IMR-90 (cell line): ENCODE data around the gene ANTXRL. TPM values are rescaled to one million over a fixed set of nuclear protein-coding genes. Genes with fewer than 3 reads are reported as not detected.

Experiments
- ATAC-seq: fragments of 200-7000 bp; cut with Tn5 transposase; 2 replicates; pipeline ENCODE4 v1.9.1; 2020; ENCODE audit warnings: low read depth, mild to moderate bottlenecking, moderate library complexity
- BruUV-seq: library from RNA; stranded (reverse); fragments of 400-500 nt; replicated peaks from 2 replicates; lab custom pipeline; 2021; lab: Mats Ljungman, UMichigan
- CTCF ChIA-PET: fragments of 300-600 bp; formaldehyde crosslinking; extraction: SDS; loops from one replicate; lab custom pipeline; 2021; ENCODE audit warnings: antibody characterized with exemption; lab: Yijun Ruan, JAX
- POLR2A ChIA-PET: fragments of 300-600 bp; sonication (Branson Sonifier 250); formaldehyde crosslinking; loops from one replicate; lab custom pipeline; 2022; ENCODE audit warnings: antibody characterized with exemption; ENCODE audit not compliant: unreplicated experiment; lab: Charles Lee
- DNase-seq: peaks from one replicate; pipeline ENCODE4 v3.0.0; 2013
- H2AFZ ChIP-seq: replicated peaks from 2 replicates; pipeline ENCODE3; 2013; ENCODE audit warnings: low read length, mild to moderate bottlenecking; ENCODE audit not compliant: poor library complexity
- H2AK5ac ChIP-seq: 2 replicates; pipeline ENCODE4 v1.6.1; 2013; ENCODE audit warnings: low read depth, low read length, inconsistent platforms
- H2AK9ac ChIP-seq: replicated peaks from 2 replicates; pipeline ENCODE3; 2013; ENCODE audit warnings: mild to moderate bottlenecking, low read depth, low read length, moderate library complexity; ENCODE audit not compliant: poor library complexity
- H2BK120ac ChIP-seq: 2 replicates; pipeline ENCODE4 v1.6.1; 2013; ENCODE audit warnings: low read depth, low read length, inconsistent platforms
- H2BK15ac ChIP-seq: 3 replicates; pipeline ENCODE4 v1.6.1; 2013; ENCODE audit warnings: low read depth, low read length, inconsistent platforms
- H2BK20ac ChIP-seq: 2 replicates; pipeline ENCODE4 v1.6.1; 2013; ENCODE audit warnings: low read depth, mild to moderate bottlenecking, inconsistent platforms, low read length, moderate library complexity
- H2BK5ac ChIP-seq: 2 replicates; pipeline ENCODE4 v1.6.1; 2013; ENCODE audit warnings: mild to moderate bottlenecking, low read depth, low read length, inconsistent platforms; ENCODE audit not compliant: poor library complexity, severe bottlenecking
- H3K14ac ChIP-seq: replicated peaks from 2 replicates; pipeline ENCODE4 v1.6.1; 2013; ENCODE audit warnings: low read depth, low read length, inconsistent platforms
- H3K18ac ChIP-seq: 2 replicates; pipeline ENCODE4 v1.6.1; 2013; ENCODE audit warnings: low read depth, low read length, control low read depth
- H3K23ac ChIP-seq: 2 replicates; pipeline ENCODE4 v1.6.1; 2013; ENCODE audit warnings: low read depth, low read length, inconsistent platforms
- H3K27ac ChIP-seq: 2 replicates; pipeline ENCODE4 v1.5.1; 2013; ENCODE audit warnings: mild to moderate bottlenecking, control low read depth, low read length; ENCODE audit not compliant: insufficient read depth
- H3K27me3 ChIP-seq: 2 replicates; pipeline ENCODE4 v1.6.1; 2013; ENCODE audit warnings: low read length; ENCODE audit not compliant: control insufficient read depth, insufficient read depth
- H3K36me3 ChIP-seq: 2 replicates; pipeline ENCODE4 v1.6.1; 2013; ENCODE audit warnings: low read length, mixed read lengths; ENCODE audit not compliant: control insufficient read depth, insufficient read depth
- H3K4ac ChIP-seq: 2 replicates; pipeline ENCODE4 v1.6.1; 2013; ENCODE audit warnings: low read depth, low read length, inconsistent platforms
- H3K4me1 ChIP-seq: 2 replicates; pipeline ENCODE4 v1.6.1; 2013; ENCODE audit warnings: low read length, mixed read lengths; ENCODE audit not compliant: control insufficient read depth, insufficient read depth
- H3K4me2 ChIP-seq: 2 replicates; pipeline ENCODE4 v1.6.1; 2013; ENCODE audit warnings: low read depth, mild to moderate bottlenecking, control low read depth, low read length, moderate library complexity
- H3K4me3 ChIP-seq: 2 replicates; pipeline ENCODE4 v1.5.1; 2013; ENCODE audit warnings: low read depth, mild to moderate bottlenecking, control low read depth, low read length, moderate library complexity; ENCODE audit not compliant: insufficient read depth
- H3K56ac ChIP-seq: 2 replicates; pipeline ENCODE4 v1.6.1; 2013; ENCODE audit warnings: low read length, inconsistent platforms; ENCODE audit not compliant: insufficient read depth; ENCODE audit errors: extremely low read depth
- H3K79me1 ChIP-seq, 2 experiments: 2 replicates each; pipeline ENCODE4 v1.6.1; 2013; ENCODE audit warnings: low read length in 2 of 2, inconsistent platforms in 1 of 2, low read depth in 1 of 2
- H3K9ac ChIP-seq: 2 replicates; pipeline ENCODE4 v1.6.1; 2013; ENCODE audit warnings: low read depth, low read length, control low read depth
- H3K9me1 ChIP-seq: 2 replicates; pipeline ENCODE4 v1.6.1; 2013; ENCODE audit warnings: low read length, inconsistent platforms; ENCODE audit not compliant: insufficient read depth
- H3K9me3 ChIP-seq: 2 replicates; pipeline ENCODE4 v1.6.1; 2013; ENCODE audit warnings: low read length; ENCODE audit not compliant: control insufficient read depth, insufficient read depth
- H4K20me1 ChIP-seq: 2 replicates; pipeline ENCODE4 v1.6.1; 2013; ENCODE audit warnings: low read length, inconsistent platforms; ENCODE audit not compliant: insufficient read depth
- H4K5ac ChIP-seq: 2 replicates; pipeline ENCODE4 v1.6.1; 2013; ENCODE audit warnings: mild to moderate bottlenecking, low read depth, low read length, control low read depth
- H4K8ac ChIP-seq, 2 experiments: 2 replicates each; pipeline ENCODE4 v1.6.1; 2013; ENCODE audit warnings: low read depth in 2 of 2, low read length in 2 of 2, control low read depth in 1 of 2, inconsistent platforms in 1 of 2
- H4K91ac ChIP-seq: 2 replicates; pipeline ENCODE4 v1.6.1; 2013; ENCODE audit warnings: low read depth, low read length, inconsistent platforms; ENCODE audit not compliant: insufficient read depth
- NFE2L2 ChIP-seq: fragments of 150-350 bp; IDR thresholded peaks from 2 replicates; pipeline ENCODE4 v1.6.1; 2016; ENCODE audit warnings: low read depth, mild to moderate bottlenecking, low read length
- RFX5 ChIP-seq: IDR thresholded peaks from 2 replicates; pipeline ENCODE4 v1.8.0; 2012; ENCODE audit warnings: low read depth, mild to moderate bottlenecking, low read length, moderate library complexity
- WGBS, 2 experiments: methylation state at CpG; one replicate each; pipeline versions ENCODE4 v1.1.5 to v1.1.7; 2013; ENCODE audit warnings: missing lambda C conversion rate in 2 of 2; ENCODE audit not compliant: insufficient read length in 1 of 2; ENCODE audit errors: extremely low coverage in 2 of 2; 5-methylcytosine and 5-hydroxymethylcytosine counted together
- dilution Hi-C: fragments of 300-500 bp; cut with HindIII; formaldehyde crosslinking; loops from one replicate; pipeline ENCODE4 v1.14.3; 2018; ENCODE audit warnings: low sequenced_read_pairs; ENCODE audit not compliant: unreplicated experiment
- in situ Hi-C: fragments of 300-500 bp; cut with MboI; formaldehyde crosslinking; loops from 3 replicates; pipeline ENCODE4 v1.14.3; 2019; ENCODE audit warnings: low sequenced_read_pairs, inconsistent platforms, mixed read lengths
- intact Hi-C: fragments of 100-400 bp; cut with micrococcal nuclease; formaldehyde crosslinking; loops from 2 replicates; pipeline ENCODE4 v1.10.0; 2022
- polyA plus RNA-seq, 3 experiments: library from polyadenylated mRNA; depleted of rRNA; stranded (reverse); fragments of >200 nt; gene quantifications; 2 replicates each; pipeline ENCODE4 v1.2.3, GENCODE V29; 2012; ENCODE audit warnings: low replicate concordance in 1 of 3
- total RNA-seq: library from RNA; depleted of rRNA; stranded (reverse); fragments of >200 nt; gene quantifications from 2 replicates; pipeline ENCODE4 v1.2.3, GENCODE V29; 2012

ANTXRL gene
- total and polyA plus RNA-seq, 2 of the 4 experiments (the other 2 are of a cell fraction): not detected

GRCh38 chr10:46290101-46290886 lies 3.5 kb downstream of the ANTXRL start:
- peaks cover 0 to 4% of the 10 kb centered on the region in 2 experiments; a peak in 1 of 4 replicates for H3K79me1 ChIP-seq
- no peak overlapping the region for H4K5ac ChIP-seq
- no peak overlapping the region for H2AK9ac ChIP-seq
- H4K20me1 ChIP-seq: no peaks in the 10 kb centered on the region
- in situ Hi-C loops: no loop called here
- no peak overlapping the region for H3K23ac ChIP-seq
- no peak overlapping the region for H2AFZ ChIP-seq
- no peak overlapping the region for H2BK120ac ChIP-seq
- H3K18ac ChIP-seq: no peak overlapping the region
- H3K4me1 ChIP-seq: no peaks in the 10 kb centered on the region; the same call in 1 of the 2 replicates
- H3K27me3 ChIP-seq: no peaks in the 10 kb centered on the region
- no peak overlapping the region for H2BK5ac ChIP-seq
- ATAC-seq: no peak
- no peak overlapping the region for H2BK15ac ChIP-seq
- H3K36me3 ChIP-seq: no peaks in the 10 kb centered on the region
- H4K8ac ChIP-seq: no peak overlapping the region
- 86% methylated on average over 6 of the region's 15 CpGs; no CpG with 5 or more reads in 1 of the 2 experiments for WGBS, 2 experiments
- no peak overlapping the region for H3K56ac ChIP-seq
- no peak for DNase-seq
- no peak overlapping the region for H2AK5ac ChIP-seq
- H3K4me2 ChIP-seq: no peak overlapping the region
- TF ChIP-seq RFX5 (peak; percentile 87), NFE2L2 (no peak)
- no peak overlapping the region for H2BK20ac ChIP-seq
- intact Hi-C loops: no loop called here
- H3K9ac ChIP-seq: no peak overlapping the region
- H4K91ac ChIP-seq: no peak overlapping the region
- no peak overlapping the region for H3K14ac ChIP-seq
- H3K27ac ChIP-seq: no peak overlapping the region
- H3K9me1 ChIP-seq: peaks cover 9% of the 10 kb centered on the region
- H3K4ac ChIP-seq: no peak overlapping the region
- H3K4me3 ChIP-seq: no peak overlapping the region
- no TSS peak for BruUV-seq
- ChIA-PET POLR2A (no interaction called here), CTCF (no interaction called here)
- no peaks in the 10 kb centered on the region for H3K9me3 ChIP-seq
- dilution Hi-C loops: no loop called here
